Motor neuron (in vitro differentiated cells): ENCODE data around the gene ITPR1. TPM values are rescaled to one million over a fixed set of nuclear protein-coding genes. Genes with fewer than 3 reads are reported as not detected.

Experiments
- ATAC-seq, 8 experiments: fragments of 200-7000 bp; cut with Tn5 transposase; replicated peaks in 6 of 8; 2 replicates each; pipeline ENCODE4 v1.8.0; 2021; ENCODE audit warnings: mild to moderate bottlenecking in 8 of 8, moderate library complexity in 8 of 8
- H3K27ac ChIP-seq, 2 donors: fragments of 250-450 bp; sonication (Bioruptor Pico); 2 replicates each; pipeline ENCODE4 v1.9.0; 2021; ENCODE audit warnings: antibody characterized with exemption in 2 of 2, mild to moderate bottlenecking in 2 of 2, moderate library complexity in 1 of 2
- H3K4me1 ChIP-seq, 2 donors: fragments of 250-450 bp; sonication (Bioruptor Pico); replicated peaks in 1 of 2; 2 replicates each; pipeline ENCODE4 v1.6.1; 2021; ENCODE audit warnings: antibody characterized with exemption in 2 of 2, mild to moderate bottlenecking in 2 of 2, moderate library complexity in 1 of 2
- H3K4me3 ChIP-seq, 5 donors: fragments of 250-450 bp; sonication (Bioruptor Pico); 2 replicates each; pipeline ENCODE4 v1.9.0; 2021; ENCODE audit warnings: antibody characterized with exemption in 5 of 5, mild to moderate bottlenecking in 5 of 5, moderate library complexity in 4 of 5
- WGBS, 10 experiments: fragments of 450-650 bp; shearing (Covaris generic); methylation state at CpG; one replicate each; pipeline ENCODE4 v1.0.0; 2022; 5-methylcytosine and 5-hydroxymethylcytosine counted together
- in situ Hi-C, 9 experiments: fragments of 400-800 bp; cut with MboI; loops; one replicate each; pipeline ENCODE4 v1.15.0; 2021; ENCODE audit warnings: low sequenced_read_pairs in 9 of 9, low pct_unique_long_range_greater_than_20kb in 2 of 9; ENCODE audit not compliant: unreplicated experiment in 9 of 9
- total RNA-seq, 8 experiments: library from RNA; unstranded; fragments of 300-600 nt; gene quantifications; 2 replicates each; pipeline versions ENCODE4 v1.2.3 to v1.2.4, GENCODE V29; 2022

ITPR1 gene
- total RNA-seq, 8 experiments from 2014 or later = 2.2 to 167 (median 12.2) TPM

DNA sequence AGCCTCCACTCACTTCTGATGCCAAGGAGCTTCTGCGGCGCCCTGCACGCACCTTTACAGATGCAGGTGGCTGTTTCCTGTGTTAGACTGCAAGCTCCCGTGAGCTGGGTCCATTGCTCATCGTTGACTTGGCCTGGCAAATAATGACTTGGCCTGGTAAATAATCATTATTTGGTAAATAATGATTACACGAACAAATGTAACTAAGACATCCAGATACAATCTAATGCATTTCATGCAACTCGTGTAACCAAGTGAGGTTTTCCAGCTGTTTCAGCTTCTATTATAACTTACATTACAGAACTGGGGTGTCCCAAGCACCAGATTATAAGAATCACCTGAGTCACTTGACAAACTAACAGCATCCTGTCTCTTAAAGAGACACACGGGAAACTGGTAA lies 394.0 kb downstream of the ITPR1 start:
- WGBS, 10 experiments = 64 to 100% (median 91%) methylated on average over 1 to 8 of the region's 8 CpGs
- ATAC-seq = peak in 1 of 8 experiments; percentile 27

GRCh38 chr3:4888913-4889846 lies 396.0 kb downstream of the ITPR1 start:
- ATAC-seq = peak in 2 of 8 experiments; percentile 32 to 36
- in situ Hi-C loops = no loop called here
- Histone ChIP-seq H3K4me3 (no peak overlapping the region), H3K4me1 (no peaks in the 10 kb centered on the region), H3K27ac (no peak overlapping the region)
- 90 to 100% (median 100%) methylated on average over 1 to 4 of the region's 4 CpGs; no CpG with 5 or more reads in 4 of the 10 experiments for WGBS, 10 experiments

More for the DNA sequence above, 394.0 kb downstream of the ITPR1 start:
- H3K4me3 ChIP-seq = no peak overlapping the region
- in situ Hi-C loops = no loop called here
- no peaks in the 10 kb centered on the region for H3K4me1 ChIP-seq
- H3K27ac ChIP-seq = no peak overlapping the region

DNA sequence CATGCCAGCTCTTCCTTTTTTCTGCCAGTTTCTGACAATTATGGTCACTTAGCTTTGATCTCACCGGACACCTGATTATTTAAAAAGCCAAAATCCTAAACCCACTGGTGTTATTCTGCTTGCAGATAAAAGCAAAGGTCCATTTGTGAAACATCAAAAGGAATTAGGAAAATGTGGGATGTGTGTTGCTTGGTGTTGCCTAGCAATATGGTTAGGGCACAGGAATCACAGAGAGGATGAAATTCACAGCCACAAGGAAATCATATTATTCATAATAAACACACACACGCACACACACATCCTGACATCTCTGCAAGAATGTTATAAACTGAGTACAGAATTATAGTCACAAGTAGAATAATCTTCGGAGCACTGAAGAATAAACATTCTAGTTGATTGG lies 396.7 kb downstream of the ITPR1 start:
- Histone ChIP-seq H3K4me1 (no peaks in the 10 kb centered on the region), H3K27ac (no peak overlapping the region), H3K4me3 (no peak overlapping the region)
- in situ Hi-C loops = no loop called here
- WGBS, 10 experiments = 13 to 100% (median 82%) methylated on average over 1 to 3 of the region's 3 CpGs; no CpG with 5 or more reads in 1 of the 10 experiments
- peak in 3 of 8 experiments; percentile 32 to 56 (median 44) for ATAC-seq

DNA sequence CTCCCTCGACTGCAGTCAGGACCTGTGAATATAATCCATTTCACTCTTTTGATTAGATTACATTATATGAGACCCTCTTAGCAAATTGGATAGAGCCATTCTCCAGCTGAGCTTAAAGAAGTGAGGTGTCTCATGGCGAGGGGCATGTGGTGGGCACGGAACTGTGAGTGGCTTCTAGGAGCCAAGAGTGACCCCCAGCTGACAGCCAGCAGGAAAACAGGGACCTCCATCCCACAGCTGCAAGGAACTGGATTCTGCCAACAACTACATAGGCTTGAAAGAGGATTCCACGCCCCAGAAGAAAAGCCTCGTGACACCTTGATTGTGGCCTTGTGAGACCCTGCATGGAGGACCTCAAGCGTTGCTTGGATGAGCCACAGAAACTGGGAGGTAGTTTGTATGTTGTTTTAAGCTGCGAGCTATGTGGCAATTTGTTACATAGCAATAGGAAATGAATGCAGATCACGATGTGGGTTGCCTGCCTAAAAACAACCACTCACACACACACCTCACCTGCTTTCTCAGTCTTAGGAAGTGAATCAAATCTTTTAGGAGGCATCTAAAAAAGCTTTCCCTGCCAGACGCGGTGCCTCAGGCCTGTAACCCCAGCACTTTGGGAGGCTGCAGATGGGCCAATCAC lies 401.9 kb downstream of the ITPR1 start:
- H3K4me3 ChIP-seq = no peak overlapping the region
- ATAC-seq = no peak
- H3K4me1 ChIP-seq = peaks cover 0 to 8% of the 10 kb centered on the region in 2 donors
- in situ Hi-C loops = no loop called here
- 33 to 100% (median 82%) methylated on average over 1 to 7 of the region's 10 CpGs; no CpG with 5 or more reads in 3 of the 10 experiments for WGBS, 10 experiments
- H3K27ac ChIP-seq = no peak overlapping the region

DNA sequence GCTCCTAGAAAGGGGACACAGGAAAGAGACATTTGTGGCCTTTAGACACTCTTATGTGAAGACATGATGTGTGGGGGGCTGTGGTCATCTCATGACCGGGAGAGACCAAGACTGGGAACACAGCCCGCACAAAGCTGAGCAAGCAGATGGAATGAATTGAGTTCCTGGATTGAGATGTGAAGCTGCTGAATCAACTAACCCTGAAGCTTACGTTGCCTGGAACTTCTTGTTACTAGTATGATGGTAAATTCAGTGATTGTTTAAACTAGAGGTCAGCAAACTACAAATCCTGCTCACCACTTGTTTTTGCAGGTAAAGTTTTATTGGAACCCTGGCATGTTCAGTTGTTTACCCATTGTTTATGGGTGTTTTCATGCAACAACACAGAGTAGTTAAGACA lies 402.7 kb downstream of the ITPR1 start:
- Histone ChIP-seq H3K4me3 (no peak overlapping the region), H3K4me1 (peaks cover 0 to 8% of the 10 kb centered on the region in 2 donors), H3K27ac (no peak overlapping the region)
- ATAC-seq = no peak
- WGBS, 10 experiments = 35 to 100% (median 67%) methylated on average over 1 to 3 of the region's 3 CpGs; no CpG with 5 or more reads in 1 of the 10 experiments
- in situ Hi-C loops = no loop called here

Other genes starting within 250 kb of the ITPR1 start
- gene SETMAR, start 190.0 kb upstream of the ITPR1 start, total RNA-seq = 10 to 100 TPM; 14.0 to 34.0 (median 21.0) TPM
- gene SUMF1, start 26.1 kb upstream of the ITPR1 start, total RNA-seq = 10 to 100 TPM in 4 of 8 experiments, 1 to 10 TPM in 4; 3.1 to 52.6 (median 12.1) TPM